Measurements from ENCODE around the gene PRDX6.

GRCh38 chr1:173445656-173446055, 31.5 kb upstream of the PRDX6 start:
- TF ChIP-seq CTCF (IDR thresholded peaks at IDR 0.05) = no peak
- no peak for TF ChIP-seq EZH2 (IDR thresholded peaks at IDR 0.05; ENCODE audit: borderline replicate concordance, insufficient read depth, low read depth, low read length, poor library complexity, severe bottlenecking)
